Measurements from ENCODE around the gene BACE2.
"Not testable (repeated sequence)": the region's sequence is repeated elsewhere in the genome, so short reads cannot be mapped to it uniquely, and the experiment has no call there.

The BACE2 gene

DNA sequence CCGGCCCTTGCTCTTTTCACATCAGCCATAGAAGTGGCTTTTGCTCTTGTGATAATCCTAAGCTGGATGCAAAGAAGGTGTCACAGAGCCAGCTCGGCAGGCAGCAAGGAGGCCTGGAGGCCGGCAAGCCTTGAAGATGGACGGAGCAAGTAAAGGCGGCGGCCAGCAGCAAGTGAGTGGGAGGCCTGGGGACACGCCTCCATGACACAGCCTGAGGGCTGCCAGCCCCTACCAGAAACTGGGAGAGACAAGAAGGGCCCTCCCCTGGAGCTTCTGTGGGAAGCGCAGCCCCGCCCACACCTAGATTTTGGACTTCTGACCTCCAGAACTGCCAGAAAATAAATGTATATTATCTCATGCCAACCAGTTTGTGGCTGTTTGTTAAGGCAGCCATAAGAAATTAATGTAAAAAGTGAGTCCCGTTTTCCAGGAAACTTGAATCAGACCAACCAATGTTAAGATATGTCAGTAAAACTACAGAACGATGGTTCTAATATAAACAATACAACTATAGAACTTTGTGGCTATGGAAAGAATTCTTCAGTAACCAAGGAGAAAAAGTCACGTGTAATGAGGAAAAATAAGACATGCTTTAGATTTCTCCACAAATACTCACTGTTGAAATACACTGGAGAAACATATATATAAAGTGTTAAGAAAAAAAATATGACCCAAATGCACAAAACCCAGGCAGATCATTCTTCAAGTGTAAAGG, 49.9 kb downstream of the BACE2 start:
- no peak for DNase-seq

GRCh38 chr21:41219498-41220207, 51.7 kb downstream of the BACE2 start:
- no peak for DNase-seq

DNA sequence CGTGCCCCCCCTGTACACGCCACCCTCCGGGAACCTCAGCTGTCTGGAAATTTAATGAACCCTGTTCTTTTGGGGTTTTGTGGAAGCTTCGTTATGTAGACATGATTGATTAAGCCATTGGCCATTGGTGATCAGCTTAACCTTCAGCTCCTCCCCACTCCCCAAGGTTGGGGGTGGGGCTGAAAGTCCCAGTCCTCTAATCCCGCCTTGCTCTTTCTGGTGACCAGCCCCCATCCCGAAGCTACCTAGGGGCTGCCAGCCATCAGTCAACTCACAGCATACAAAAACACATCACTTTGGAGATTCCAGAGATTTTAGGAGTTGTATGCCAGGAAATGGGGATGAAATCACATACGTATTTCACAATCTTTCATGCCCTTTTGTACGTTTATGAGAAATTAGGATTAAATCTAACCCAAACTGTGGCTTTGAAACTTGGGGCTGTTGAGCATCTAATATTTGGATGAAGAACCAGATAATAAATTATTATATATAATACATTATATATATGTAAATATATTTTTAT, 52.3 kb downstream of the BACE2 start:
- no peak for DNase-seq

- no peak for DNase-seq
These were observed 54.5 kb downstream of the BACE2 start for GRCh38 chr21:41222247-41223068.

DNA sequence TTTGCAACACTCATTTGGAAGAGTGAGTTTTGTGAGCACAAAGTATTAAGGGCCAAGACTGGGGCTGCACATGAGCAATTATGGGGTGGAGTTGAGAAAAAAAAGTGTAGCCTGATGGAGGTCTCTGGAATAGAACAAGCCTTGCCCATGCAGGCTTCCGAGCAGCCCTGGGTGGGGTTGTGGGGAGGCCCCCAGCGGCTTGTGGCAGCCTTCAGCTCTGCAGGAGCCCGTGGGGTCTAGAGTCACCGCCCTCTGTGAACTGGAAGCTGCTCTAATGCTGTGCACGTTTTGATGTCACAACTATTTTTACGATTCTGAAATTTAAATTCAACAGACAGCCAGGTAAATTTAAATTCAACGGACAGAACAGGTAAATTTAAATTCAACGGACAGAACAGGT, 58.9 kb downstream of the BACE2 start:
- no peak for DNase-seq

GRCh38 chr21:41227357-41228005, 59.5 kb downstream of the BACE2 start:
- no peak for DNase-seq

GRCh38 chr21:41228006-41228370, 60.0 kb downstream of the BACE2 start:
- no peak for DNase-seq

DNA sequence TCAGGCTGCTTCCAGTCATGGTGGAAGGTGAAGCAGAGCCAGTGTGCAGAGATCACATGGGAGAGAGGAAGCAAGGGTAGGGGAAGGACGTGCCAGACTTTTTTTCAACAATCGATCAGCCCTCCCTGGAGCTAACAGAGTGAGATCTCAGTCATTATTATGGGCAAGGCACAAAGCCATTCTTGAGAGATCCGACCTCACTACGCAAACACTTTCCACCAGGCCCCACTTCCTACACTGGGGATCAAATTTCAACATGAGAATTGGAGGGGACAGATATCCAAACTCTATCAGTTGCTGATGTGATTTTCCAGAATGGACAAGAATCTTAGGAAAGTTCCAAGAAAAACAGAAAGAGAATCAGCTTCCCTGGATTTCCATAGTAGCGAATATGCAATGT, 60.5 kb downstream of the BACE2 start:
- DNase-seq = no peak

GRCh38 chr21:41228958-41229357, 61.0 kb downstream of the BACE2 start:
- DNase-seq = no peak

GRCh38 chr21:41229509-41230248, 61.7 kb downstream of the BACE2 start:
- no peak for DNase-seq

GRCh38 chr21:41230497-41230896, 62.5 kb downstream of the BACE2 start:
- DNase-seq = no peak

DNA sequence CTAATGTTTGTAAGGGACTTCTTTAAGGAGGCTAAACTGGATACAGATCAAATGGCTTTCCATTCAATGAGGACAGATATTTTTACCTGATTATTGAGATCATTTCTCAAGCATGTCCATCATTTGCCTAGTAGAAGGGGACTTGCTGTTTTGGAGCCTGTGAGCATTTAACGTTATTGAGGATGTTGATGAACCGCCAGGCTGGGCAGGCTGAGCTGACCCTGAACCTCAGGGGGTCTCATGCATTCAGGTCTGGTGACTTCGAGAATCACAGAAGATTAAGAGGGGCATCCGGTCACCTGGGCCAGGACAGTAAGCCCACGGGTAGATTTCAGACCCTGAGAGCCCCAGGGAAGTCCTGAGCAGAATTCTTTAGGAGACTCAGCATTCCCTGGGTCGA, 63.1 kb downstream of the BACE2 start:
- DNase-seq = no peak

DNA sequence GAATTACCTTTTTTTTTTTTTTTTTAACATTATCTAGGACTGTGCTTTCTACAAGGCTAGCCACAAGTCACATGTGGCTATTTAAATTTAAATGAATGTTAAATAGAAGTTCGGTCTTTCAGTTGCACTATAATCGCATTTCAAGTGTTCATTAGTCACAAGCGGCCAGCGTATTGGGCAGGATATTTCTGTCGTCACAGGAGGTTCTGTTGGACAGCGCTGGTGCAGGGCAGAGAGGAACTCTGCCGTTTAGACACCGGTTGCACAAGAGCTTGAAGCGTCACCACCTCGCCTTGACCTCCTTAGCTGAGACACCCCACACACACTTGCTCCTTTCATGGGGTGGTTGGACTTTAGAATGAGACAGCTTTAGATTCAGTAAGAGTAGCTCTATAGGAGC, 64.1 kb downstream of the BACE2 start:
- DNase-seq = no peak

- DNase-seq = no peak
These were observed 66.0 kb downstream of the BACE2 start for GRCh38 chr21:41233916-41234315.

DNA sequence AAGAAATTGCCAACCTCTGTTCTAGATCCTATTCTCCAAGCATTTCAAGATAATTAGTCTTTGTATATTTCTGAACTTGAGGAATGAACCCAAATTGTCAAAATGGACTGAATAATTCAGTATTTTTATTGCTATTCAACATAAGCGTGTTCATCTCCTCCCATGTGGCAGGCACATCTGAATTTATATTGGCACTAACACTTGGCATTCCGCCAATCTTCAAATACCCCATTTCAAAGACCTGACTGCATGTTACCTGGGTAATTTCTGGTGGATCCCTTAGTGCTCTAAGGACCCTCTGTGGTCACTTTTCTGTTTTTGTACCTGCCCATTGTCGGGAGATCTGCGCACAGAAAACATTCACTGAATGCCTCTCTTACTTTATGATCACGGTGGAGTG, 66.6 kb downstream of the BACE2 start:
- DNase-seq = no peak

DNA sequence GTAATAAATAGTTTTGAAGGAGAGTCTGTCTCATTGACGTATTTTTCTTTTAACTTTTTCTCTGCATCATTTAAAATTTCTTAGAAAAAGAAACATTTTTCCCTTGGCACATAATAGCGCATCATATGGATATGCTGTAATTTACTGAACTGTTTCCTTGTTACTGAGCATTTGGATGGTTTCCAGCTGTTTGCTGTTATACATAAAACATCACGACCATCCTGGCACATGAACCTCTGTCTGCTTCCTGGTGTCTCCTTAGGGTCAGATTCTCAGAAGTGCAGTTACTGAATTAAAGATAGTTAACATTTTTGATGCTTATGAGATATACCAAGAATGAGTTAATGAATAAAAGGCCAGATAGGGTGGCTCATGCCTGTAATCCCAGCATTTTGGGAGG, 67.2 kb downstream of the BACE2 start:
- no peak for DNase-seq

- no peak for DNase-seq
These were observed 68.5 kb downstream of the BACE2 start for GRCh38 chr21:41236352-41236973.

DNA sequence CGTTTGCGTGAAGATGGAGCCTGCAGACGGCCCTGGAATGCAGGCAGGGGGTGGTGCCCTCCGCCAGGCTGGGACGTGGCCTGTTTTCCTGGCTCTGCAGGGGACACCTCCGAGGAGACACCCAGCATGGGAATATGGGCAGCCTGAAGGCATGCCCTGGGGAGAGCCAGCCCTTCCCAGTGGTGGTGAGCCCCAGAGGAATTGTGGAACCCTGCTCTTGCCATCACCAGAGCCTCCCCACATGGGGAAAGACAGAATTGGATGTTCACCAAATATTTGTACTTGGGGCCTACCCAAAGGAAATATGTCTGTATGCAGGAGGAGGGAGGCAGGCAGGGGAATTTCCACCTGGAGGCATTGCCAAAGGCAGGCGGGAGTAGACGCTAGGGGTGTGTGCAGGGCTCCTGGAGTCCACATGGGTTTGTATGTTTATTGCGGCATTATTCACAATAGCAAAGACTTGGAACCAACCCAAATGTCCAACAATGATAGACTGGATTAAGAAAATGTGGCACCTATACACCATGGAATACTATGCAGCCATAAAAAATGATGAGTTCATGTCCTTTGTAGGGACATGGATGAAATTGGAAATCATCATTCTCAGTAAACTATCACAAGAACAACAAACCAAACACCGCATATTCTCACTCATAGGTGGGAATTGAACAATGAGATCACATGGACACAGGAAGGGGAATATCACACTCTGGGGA, 70.3 kb downstream of the BACE2 start:
- not testable (repeated sequence) for DNase-seq

DNA sequence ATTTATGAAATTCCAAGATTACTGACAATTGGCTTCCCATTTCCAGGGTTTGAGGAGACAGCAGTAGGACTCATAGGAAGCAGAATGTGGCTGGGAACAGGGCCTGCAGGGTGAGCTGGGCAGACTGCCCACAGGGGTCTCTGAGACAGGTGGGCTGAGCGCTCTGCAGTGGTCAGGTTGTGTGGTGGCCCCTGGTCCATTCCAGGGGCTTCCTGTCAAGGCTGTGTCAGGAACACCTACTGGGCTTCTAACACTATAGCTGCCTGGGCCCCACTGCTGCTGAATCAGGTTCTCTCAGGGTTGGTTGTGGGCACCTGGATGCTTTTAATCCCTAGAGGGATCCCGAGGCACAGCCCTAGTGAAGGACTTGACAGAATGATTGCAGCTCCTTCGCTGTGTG, 72.1 kb downstream of the BACE2 start:
- peak; percentile 30 for DNase-seq

DNA sequence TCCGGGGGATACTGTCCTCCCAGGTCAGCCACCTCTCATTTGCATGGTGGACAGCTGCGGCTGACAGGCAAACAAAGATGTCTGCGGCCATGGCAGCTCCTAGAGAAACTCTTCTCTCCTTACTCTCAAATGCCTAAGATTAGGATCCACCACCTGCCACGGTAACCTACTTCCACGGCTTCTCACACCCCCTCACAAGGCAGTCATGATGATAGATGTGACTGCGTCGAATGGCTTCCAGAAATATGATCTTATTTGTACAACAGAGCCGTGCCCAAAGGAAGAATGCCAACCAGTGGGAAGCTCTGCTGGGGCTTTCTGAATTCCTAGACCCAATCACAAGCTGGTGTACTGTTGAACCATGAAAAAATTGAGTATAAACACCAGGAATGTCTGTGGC, 73.4 kb downstream of the BACE2 start:
- no peak for DNase-seq

- no peak for DNase-seq
These were observed 74.4 kb downstream of the BACE2 start for GRCh38 chr21:41242238-41242829.

Measured in activated CD8-positive, alpha-beta memory T cell treated with anti-CD3 and anti-CD28 coated beads for 24 hours (primary cell).